Measurements from ENCODE around the gene PLK3. TPM values are rescaled to one million over a fixed set of nuclear protein-coding genes. Genes with fewer than 3 reads are reported as not detected.
"Not testable (repeated sequence)": the region's sequence is repeated elsewhere in the genome, so short reads cannot be mapped to it uniquely, and the experiment has no call there.

PLK3 gene
- 6.8 TPM for total RNA-seq

GRCh38 chr1:44799770-44800584 lies at the start of gene PLK3:
Gene PLK3 (plus strand): TSS chr1:44800377. CDS start chr1:44800464, 87 bp downstream.
- peak within 1 kb of the TSS; percentile 77 to 78 (median 78) for H3K4me3 ChIP-seq (ENCODE audit: low read length in 3 of 3)
- H3K9me3 ChIP-seq (ENCODE audit: control insufficient read depth in 3 of 3, low read length in 3 of 3), result no peaks in the 10 kb centered on the region
- H3K27me3 ChIP-seq (ENCODE audit: control insufficient read depth in 3 of 3, insufficient read depth in 3 of 3, low read length in 3 of 3), result no peaks in the 10 kb centered on the region
- H3K36me3 ChIP-seq (ENCODE audit: control insufficient read depth in 3 of 3, insufficient read depth in 3 of 3, low read length in 3 of 3), result peaks cover 17 to 28% (median 19%) of the 10 kb centered on the region in 3 donors
- H3K4me1 ChIP-seq (ENCODE audit: control insufficient read depth in 3 of 3, insufficient read depth in 3 of 3, low read length in 3 of 3), result peaks cover 17 to 45% (median 37%) of the 10 kb centered on the region in 3 donors
- peak within 1 kb of the TSS; percentile 83 to 92 (median 88) for H3K9ac ChIP-seq (ENCODE audit: low read depth in 1 of 3, low read length in 3 of 3)
- H3K27ac ChIP-seq (ENCODE audit: low read depth, low read length), result peak within 1 kb of the TSS; percentile 93

GRCh38 chr1:44757420-44757819 lies 42.8 kb upstream of the PLK3 start:
- H3K27ac ChIP-seq (ENCODE audit: low read depth, low read length), result no peak overlapping the region
- H3K9me3 ChIP-seq (ENCODE audit: control insufficient read depth in 3 of 3, low read length in 3 of 3), result no peaks in the 10 kb centered on the region
- H3K4me1 ChIP-seq (ENCODE audit: control insufficient read depth in 3 of 3, insufficient read depth in 3 of 3, low read length in 3 of 3), result peaks cover 0 to 4% (median 3%) of the 10 kb centered on the region in 3 donors
- no peak overlapping the region for H3K9ac ChIP-seq (ENCODE audit: low read depth in 1 of 3, low read length in 3 of 3)
- H3K4me3 ChIP-seq (ENCODE audit: low read length in 3 of 3), result no peak overlapping the region
- H3K36me3 ChIP-seq (ENCODE audit: control insufficient read depth in 3 of 3, insufficient read depth in 3 of 3, low read length in 3 of 3), result no peaks in the 10 kb centered on the region
- H3K27me3 ChIP-seq (ENCODE audit: control insufficient read depth in 3 of 3, insufficient read depth in 3 of 3, low read length in 3 of 3), result no peaks in the 10 kb centered on the region

DNA sequence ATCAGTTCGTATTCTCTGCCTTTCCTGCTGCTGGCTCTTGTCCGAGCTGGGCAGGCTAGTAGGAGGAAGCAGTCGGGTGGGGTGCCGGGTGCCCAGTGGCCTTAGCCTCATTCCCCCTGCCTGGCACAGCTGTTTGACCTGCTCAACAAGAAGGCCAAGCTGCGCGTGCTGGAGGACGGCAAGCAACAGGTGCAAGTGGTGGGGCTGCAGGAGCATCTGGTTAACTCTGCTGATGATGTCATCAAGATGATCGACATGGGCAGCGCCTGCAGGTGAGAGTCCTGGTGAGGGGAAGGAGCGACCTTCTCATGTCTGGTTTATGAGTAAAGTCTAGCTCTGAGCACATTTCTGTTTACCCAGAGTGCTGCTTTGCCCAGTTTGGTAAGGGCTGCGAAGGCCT lies 41.1 kb upstream of the PLK3 start:
- Histone ChIP-seq H3K4me1 (ENCODE audit: control insufficient read depth in 3 of 3, insufficient read depth in 3 of 3, low read length in 3 of 3) (peaks cover 0 to 4% (median 3%) of the 10 kb centered on the region in 3 donors), H3K27ac (ENCODE audit: low read depth, low read length) (no peak overlapping the region), H3K36me3 (ENCODE audit: control insufficient read depth in 3 of 3, insufficient read depth in 3 of 3, low read length in 3 of 3) (no peaks in the 10 kb centered on the region), H3K9me3 (ENCODE audit: control insufficient read depth in 3 of 3, low read length in 3 of 3) (no peaks in the 10 kb centered on the region), H3K4me3 (ENCODE audit: low read length in 3 of 3) (no peak overlapping the region), H3K27me3 (ENCODE audit: control insufficient read depth in 3 of 3, insufficient read depth in 3 of 3, low read length in 3 of 3) (no peaks in the 10 kb centered on the region), H3K9ac (ENCODE audit: low read depth in 1 of 3, low read length in 3 of 3) (no peak overlapping the region)

- Histone ChIP-seq H3K4me3 (ENCODE audit: low read length in 3 of 3) (no peak overlapping the region), H3K4me1 (ENCODE audit: control insufficient read depth in 3 of 3, insufficient read depth in 3 of 3, low read length in 3 of 3) (peaks cover 0 to 4% (median 3%) of the 10 kb centered on the region in 3 donors), H3K27me3 (ENCODE audit: control insufficient read depth in 3 of 3, insufficient read depth in 3 of 3, low read length in 3 of 3) (no peaks in the 10 kb centered on the region), H3K36me3 (ENCODE audit: control insufficient read depth in 3 of 3, insufficient read depth in 3 of 3, low read length in 3 of 3) (no peaks in the 10 kb centered on the region), H3K9ac (ENCODE audit: low read depth in 1 of 3, low read length in 3 of 3) (no peak overlapping the region), H3K9me3 (ENCODE audit: control insufficient read depth in 3 of 3, low read length in 3 of 3) (no peaks in the 10 kb centered on the region), H3K27ac (ENCODE audit: low read depth, low read length) (no peak overlapping the region)
These were observed 39.3 kb upstream of the PLK3 start for GRCh38 chr1:44760876-44761275.

DNA sequence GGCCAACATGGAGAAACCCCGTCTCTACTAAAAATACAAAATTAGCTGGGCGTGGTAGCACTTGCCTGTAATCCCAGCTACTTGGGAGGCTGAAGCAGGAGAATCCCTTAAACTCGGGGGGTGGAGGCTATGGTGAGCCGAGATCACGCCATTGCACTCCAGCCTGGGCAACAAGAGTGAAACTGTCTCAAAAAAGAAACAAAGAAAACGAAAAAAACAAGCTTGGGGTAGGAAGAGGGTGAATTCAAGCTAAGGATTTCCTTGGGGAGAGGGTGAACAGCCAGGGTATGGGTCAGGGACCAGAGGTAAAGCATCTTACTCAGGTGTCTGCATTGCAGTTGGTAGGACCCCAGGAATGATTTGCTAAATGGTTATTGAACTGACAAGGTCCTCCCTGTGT lies 33.8 kb upstream of the PLK3 start:
- H3K9ac ChIP-seq (ENCODE audit: low read depth in 1 of 3, low read length in 3 of 3); H3K27ac ChIP-seq (ENCODE audit: low read depth, low read length); H3K9me3 ChIP-seq (ENCODE audit: control insufficient read depth in 3 of 3, low read length in 3 of 3); H3K4me3 ChIP-seq (ENCODE audit: low read length in 3 of 3); H3K36me3 ChIP-seq (ENCODE audit: control insufficient read depth in 3 of 3, insufficient read depth in 3 of 3, low read length in 3 of 3); H3K4me1 ChIP-seq (ENCODE audit: control insufficient read depth in 3 of 3, insufficient read depth in 3 of 3, low read length in 3 of 3); H3K27me3 ChIP-seq (ENCODE audit: control insufficient read depth in 3 of 3, insufficient read depth in 3 of 3, low read length in 3 of 3): not testable (repeated sequence)

DNA sequence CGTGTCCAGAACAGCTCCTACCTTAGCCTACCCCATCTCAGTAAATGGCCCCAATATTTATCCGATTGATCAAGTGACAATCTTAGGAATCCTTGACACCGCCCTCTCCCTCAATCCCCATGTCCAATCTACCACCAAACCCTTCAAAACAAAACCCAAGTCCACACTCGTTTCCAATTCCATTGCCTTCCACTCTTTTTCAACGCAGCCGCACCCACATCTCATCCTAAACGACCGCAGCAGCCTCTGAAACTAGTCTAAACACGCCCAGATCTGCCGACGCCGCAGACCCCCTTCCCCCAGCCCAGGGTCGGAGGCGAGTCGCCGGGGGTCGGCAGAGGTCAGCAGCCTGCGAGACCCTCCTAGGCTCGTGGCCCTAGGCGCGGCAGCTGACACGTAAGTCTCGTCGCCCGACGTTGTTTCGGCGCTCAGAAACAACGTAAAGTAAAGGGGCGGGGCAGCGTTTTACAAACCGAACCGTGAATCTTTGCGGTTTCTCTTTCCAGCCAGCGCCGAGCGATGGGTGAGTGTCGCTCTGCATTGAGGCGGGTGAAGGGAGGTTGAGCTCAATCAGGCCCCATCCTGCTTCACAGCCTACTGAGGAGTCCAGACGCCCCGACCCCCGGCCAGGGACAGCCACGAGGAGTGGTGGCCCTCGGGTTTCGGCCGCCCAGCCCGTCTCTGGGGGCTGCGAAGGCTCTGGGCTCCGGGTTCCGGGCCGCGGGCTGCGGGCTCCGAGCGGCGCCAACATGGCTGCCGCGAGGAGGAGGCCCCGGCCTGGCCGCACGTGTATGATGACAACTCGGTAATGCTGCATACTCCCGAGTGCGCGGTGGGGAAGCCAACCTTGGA lies 24.9 kb upstream of the PLK3 start, which contains the start of gene RPS8:
RPS8 (plus strand) TSS at position 463 of the 852 bp plus-strand sequence; CDS start at position 520, 57 bp downstream.
- H3K4me3 ChIP-seq (ENCODE audit: low read length in 3 of 3), result peak within 1 kb of the TSS; percentile 89 to 99 (median 97)
- no peaks in the 10 kb centered on the region for H3K27me3 ChIP-seq (ENCODE audit: control insufficient read depth in 3 of 3, insufficient read depth in 3 of 3, low read length in 3 of 3)
- peaks cover 16 to 23% (median 22%) of the 10 kb centered on the region in 3 donors for H3K36me3 ChIP-seq (ENCODE audit: control insufficient read depth in 3 of 3, insufficient read depth in 3 of 3, low read length in 3 of 3)
- H3K9me3 ChIP-seq (ENCODE audit: control insufficient read depth in 3 of 3, low read length in 3 of 3), result no peaks in the 10 kb centered on the region
- H3K9ac ChIP-seq (ENCODE audit: low read depth in 1 of 3, low read length in 3 of 3), result peak within 1 kb of the TSS; percentile 92 to 98 (median 95)
- H3K27ac ChIP-seq (ENCODE audit: low read depth, low read length), result peak within 1 kb of the TSS; percentile 99
- peaks cover 11 to 25% (median 13%) of the 10 kb centered on the region in 3 donors for H3K4me1 ChIP-seq (ENCODE audit: control insufficient read depth in 3 of 3, insufficient read depth in 3 of 3, low read length in 3 of 3)

- no peaks in the 10 kb centered on the region for H3K9me3 ChIP-seq (ENCODE audit: control insufficient read depth in 3 of 3, low read length in 3 of 3)
- peaks cover 18 to 26% (median 24%) of the 10 kb centered on the region in 3 donors for H3K36me3 ChIP-seq (ENCODE audit: control insufficient read depth in 3 of 3, insufficient read depth in 3 of 3, low read length in 3 of 3)
- peaks cover 11 to 25% (median 13%) of the 10 kb centered on the region in 3 donors for H3K4me1 ChIP-seq (ENCODE audit: control insufficient read depth in 3 of 3, insufficient read depth in 3 of 3, low read length in 3 of 3)
- H3K9ac ChIP-seq (ENCODE audit: low read depth in 1 of 3, low read length in 3 of 3), result peak overlapping the region; percentile 92 to 98 (median 95)
- peak overlapping the region; percentile 89 to 99 (median 97) for H3K4me3 ChIP-seq (ENCODE audit: low read length in 3 of 3)
- H3K27ac ChIP-seq (ENCODE audit: low read depth, low read length), result peak overlapping the region; percentile 99
- H3K27me3 ChIP-seq (ENCODE audit: control insufficient read depth in 3 of 3, insufficient read depth in 3 of 3, low read length in 3 of 3), result no peaks in the 10 kb centered on the region
These were observed 24.0 kb upstream of the PLK3 start for GRCh38 chr1:44775930-44776729.

DNA sequence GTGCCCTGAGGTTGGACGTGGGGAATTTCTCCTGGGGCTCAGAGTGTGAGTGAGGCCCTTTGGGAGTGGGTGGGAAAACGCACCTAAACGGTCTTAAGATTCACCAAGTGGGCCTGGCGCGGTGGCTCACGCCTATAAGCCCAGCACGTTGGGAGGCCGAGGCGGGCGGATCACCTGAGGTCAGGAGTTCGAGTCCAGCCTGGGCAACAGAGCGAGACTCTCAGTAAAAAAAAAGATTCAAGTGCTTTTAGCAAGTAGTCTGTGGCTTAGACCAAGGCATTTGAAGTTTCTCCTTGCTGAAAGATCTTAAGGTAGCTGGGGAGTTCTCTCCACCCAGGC lies 23.5 kb upstream of the PLK3 start:
- H3K27me3 ChIP-seq (ENCODE audit: control insufficient read depth in 3 of 3, insufficient read depth in 3 of 3, low read length in 3 of 3), result no peaks in the 10 kb centered on the region
- H3K27ac ChIP-seq (ENCODE audit: low read depth, low read length), result peak overlapping the region; percentile 99
- H3K4me1 ChIP-seq (ENCODE audit: control insufficient read depth in 3 of 3, insufficient read depth in 3 of 3, low read length in 3 of 3), result peaks cover 11 to 25% (median 13%) of the 10 kb centered on the region in 3 donors
- peaks cover 21 to 28% (median 27%) of the 10 kb centered on the region in 3 donors for H3K36me3 ChIP-seq (ENCODE audit: control insufficient read depth in 3 of 3, insufficient read depth in 3 of 3, low read length in 3 of 3)
- H3K4me3 ChIP-seq (ENCODE audit: low read length in 3 of 3), result peak overlapping the region; percentile 89 to 99 (median 97)
- H3K9ac ChIP-seq (ENCODE audit: low read depth in 1 of 3, low read length in 3 of 3), result peak overlapping the region; percentile 92 to 98 (median 95)
- no peaks in the 10 kb centered on the region for H3K9me3 ChIP-seq (ENCODE audit: control insufficient read depth in 3 of 3, low read length in 3 of 3)

- no peak overlapping the region for H3K27ac ChIP-seq (ENCODE audit: low read depth, low read length)
- peaks cover 21 to 28% (median 27%) of the 10 kb centered on the region in 3 donors for H3K36me3 ChIP-seq (ENCODE audit: control insufficient read depth in 3 of 3, insufficient read depth in 3 of 3, low read length in 3 of 3)
- H3K27me3 ChIP-seq (ENCODE audit: control insufficient read depth in 3 of 3, insufficient read depth in 3 of 3, low read length in 3 of 3), result no peaks in the 10 kb centered on the region
- H3K4me3 ChIP-seq (ENCODE audit: low read length in 3 of 3), result no peak overlapping the region
- H3K9ac ChIP-seq (ENCODE audit: low read depth in 1 of 3, low read length in 3 of 3), result peak overlapping the region in 1 of 3 donors; percentile 16
- H3K4me1 ChIP-seq (ENCODE audit: control insufficient read depth in 3 of 3, insufficient read depth in 3 of 3, low read length in 3 of 3), result peaks cover 11 to 25% (median 13%) of the 10 kb centered on the region in 3 donors
- H3K9me3 ChIP-seq (ENCODE audit: control insufficient read depth in 3 of 3, low read length in 3 of 3), result no peaks in the 10 kb centered on the region
These were observed 22.6 kb upstream of the PLK3 start for GRCh38 chr1:44777547-44777946.
